Activated CD4-positive, alpha-beta memory T cell treated with anti-CD3 and anti-CD28 coated beads, Interleukin-2, amount 10 ng/mL, durations not matched to agents 7 days and 5 days (primary cell): ENCODE data around the gene ZNF296. TPM values are rescaled to one million over a fixed set of nuclear protein-coding genes. Genes with fewer than 3 reads are reported as not detected.
A peak's percentile ranks its signal among the peaks of the same experiment; 100 is the strongest.

Experiments
- CTCF ChIA-PET: fragments of 350-600 bp; sonication (Branson Sonifier 250); formaldehyde crosslinking; loops from one replicate; lab custom pipeline; 2021; ENCODE audit warnings: antibody characterized with exemption, inconsistent platforms; lab: Charles Lee
- POLR2A ChIA-PET: fragments of 350-600 bp; sonication (Branson Sonifier 250); formaldehyde crosslinking; loops from one replicate; lab custom pipeline; 2021; ENCODE audit warnings: antibody characterized with exemption; lab: Charles Lee
- DNase-seq: peaks from one replicate; pipeline ENCODE4 v3.0.0-alpha.2; 2020
- H3K27ac Mint-ChIP-seq: one replicate; pipeline ENCODE4 v1.8.0; 2021; ENCODE audit warnings: mild to moderate bottlenecking, mixed read lengths
- H3K27me3 Mint-ChIP-seq: one replicate; pipeline ENCODE4 v1.8.0; 2021; ENCODE audit warnings: mixed read lengths
- H3K36me3 Mint-ChIP-seq: one replicate; pipeline ENCODE4 v1.8.0; 2021; ENCODE audit warnings: low read depth, mixed read lengths
- H3K4me1 Mint-ChIP-seq: one replicate; pipeline ENCODE4 v1.8.0; 2021; ENCODE audit warnings: mixed read lengths
- H3K4me3 Mint-ChIP-seq: one replicate; pipeline ENCODE4 v1.8.0; 2021; ENCODE audit warnings: mild to moderate bottlenecking, mixed read lengths
- H3K9me3 Mint-ChIP-seq: one replicate; pipeline ENCODE4 v1.8.0; 2021; ENCODE audit warnings: mixed read lengths
- total RNA-seq, 2 experiments: library from RNA; stranded (reverse); gene quantifications; one replicate each; pipeline ENCODE4 v1.2.3, GENCODE V29; 2021

ZNF296 gene
- total RNA-seq, 2 experiments from 2014 or later: 5.4 to 5.9 TPM

GRCh38 chr19:45076851-45077730 is 813 bp upstream of the ZNF296 start:
- H3K27ac Mint-ChIP-seq: peak overlapping the region; percentile 72
- ChIA-PET CTCF (interaction anchor here (0.9 to 1.5 kb wide), 2 partner anchors 12 to 17 kb away, joined by 3 read pairs; no protein-coding TSS in a partner anchor), POLR2A (interaction anchor here (0.6 to 3.1 kb wide), 6 partner anchors 10 to 95 kb away, joined by 3 to 13 read pairs (median 3); partner anchors contain the start of genes CLASRP and PPP1R37)
- no peaks in the 10 kb centered on the region for H3K27me3 Mint-ChIP-seq
- H3K4me1 Mint-ChIP-seq: peaks cover 55% of the 10 kb centered on the region
- H3K36me3 Mint-ChIP-seq: peaks cover 16% of the 10 kb centered on the region
- DNase-seq: no peak
- peak overlapping the region; percentile 81 for H3K4me3 Mint-ChIP-seq
- no peaks in the 10 kb centered on the region for H3K9me3 Mint-ChIP-seq

DNA sequence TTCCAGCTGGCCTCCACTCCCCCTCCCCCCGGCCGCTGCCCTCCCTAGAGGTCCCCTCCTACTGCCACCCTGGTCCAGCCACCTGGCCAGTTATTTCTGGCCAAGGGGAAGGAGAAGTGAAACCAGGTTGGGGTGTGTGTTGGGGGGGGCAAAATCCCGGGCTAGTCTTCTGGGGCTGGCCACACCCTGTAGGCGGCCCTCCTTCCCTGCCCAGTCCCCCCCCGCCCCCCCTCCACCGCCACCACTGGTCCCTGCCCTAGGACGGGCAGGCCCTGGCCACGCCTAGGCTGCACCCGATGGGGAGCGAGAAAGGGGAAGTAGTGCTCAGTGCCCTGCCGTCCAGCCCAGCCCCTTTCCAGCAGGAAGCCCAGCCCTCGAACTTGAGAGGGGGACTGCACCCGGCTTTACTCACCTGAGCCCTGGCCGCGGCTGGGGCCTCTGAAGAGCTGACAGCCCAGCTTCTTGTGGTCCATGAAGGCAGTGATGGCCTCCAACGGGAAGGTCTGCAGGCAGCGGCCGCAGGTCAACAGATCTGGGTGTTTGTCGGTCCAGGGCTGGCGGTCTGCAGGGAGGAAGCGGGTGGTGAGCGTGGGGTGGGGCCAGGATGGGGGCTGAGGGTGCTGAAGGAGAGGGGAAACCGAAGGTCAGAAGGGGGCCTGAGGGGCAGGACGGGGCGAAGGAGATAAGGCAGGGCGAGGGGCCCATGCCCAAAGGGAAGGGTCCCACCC is 813 bp downstream of the ZNF296 start:
- DNase-seq: peak; percentile 68
- peak overlapping the region; percentile 79 for H3K27ac Mint-ChIP-seq
- H3K9me3 Mint-ChIP-seq: no peaks in the 10 kb centered on the region
- peaks cover 43% of the 10 kb centered on the region for H3K4me1 Mint-ChIP-seq
- H3K27me3 Mint-ChIP-seq: no peaks in the 10 kb centered on the region
- POLR2A ChIA-PET: interaction anchor here (0.6 to 3.1 kb wide), 5 partner anchors 11 to 104 kb away, joined by 3 to 13 read pairs (median 7); partner anchors contain the start of genes BLOC1S3, CLASRP and PPP1R37
- peaks cover 17% of the 10 kb centered on the region for H3K36me3 Mint-ChIP-seq
- CTCF ChIA-PET: interaction anchor here (0.9 to 1.6 kb wide), 2 partner anchors 16 to 17 kb away, joined by 3 to 5 read pairs; no protein-coding TSS in a partner anchor
- peak overlapping the region; percentile 81 for H3K4me3 Mint-ChIP-seq

DNA sequence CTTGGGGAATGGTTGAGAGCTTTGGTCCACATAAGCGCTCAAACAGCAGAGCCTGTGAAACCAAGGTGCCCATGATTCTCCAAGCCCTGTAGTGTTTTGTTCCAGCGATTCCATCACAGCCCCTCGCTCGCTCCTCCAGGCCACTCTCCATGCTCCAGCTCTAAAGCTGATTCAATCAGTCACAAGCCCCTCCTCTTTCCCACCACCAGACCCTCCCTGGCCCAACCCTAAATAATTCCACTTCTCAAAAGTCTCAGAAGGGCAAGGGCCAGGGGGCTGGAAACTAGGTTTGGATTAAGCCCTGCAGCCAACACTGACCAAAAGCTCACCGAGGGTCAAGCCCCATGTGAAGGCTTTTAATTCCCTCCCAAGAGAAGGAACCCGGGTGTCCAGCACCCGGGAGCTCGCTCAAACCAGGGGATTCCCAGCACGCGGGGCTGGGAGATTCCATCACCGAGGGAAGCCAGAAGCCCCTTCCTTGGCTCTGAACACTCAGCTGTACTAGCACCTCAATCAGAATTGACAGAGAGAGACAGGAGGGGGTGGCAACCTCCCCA is 1.5 kb downstream of the ZNF296 start:
- no peaks in the 10 kb centered on the region for H3K9me3 Mint-ChIP-seq
- H3K36me3 Mint-ChIP-seq: peaks cover 23% of the 10 kb centered on the region
- H3K4me3 Mint-ChIP-seq: peak overlapping the region; percentile 43
- ChIA-PET CTCF (interaction anchor here (0.9 to 1.6 kb wide), 4 partner anchors 15 to 17 kb away, joined by 3 to 5 read pairs (median 3); no protein-coding TSS in a partner anchor), POLR2A (interaction anchor here (0.6 to 3.1 kb wide), 6 partner anchors 10 to 104 kb away, joined by 3 to 13 read pairs (median 6); partner anchors contain the start of genes BLOC1S3, CLASRP and PPP1R37)
- no peak for DNase-seq
- peak overlapping the region; percentile 75 for H3K27ac Mint-ChIP-seq
- H3K4me1 Mint-ChIP-seq: peaks cover 37% of the 10 kb centered on the region
- H3K27me3 Mint-ChIP-seq: no peaks in the 10 kb centered on the region

- Mint-ChIP-seq H3K4me1 (peaks cover 18% of the 10 kb centered on the region), H3K4me3 (no peak overlapping the region), H3K27me3 (no peaks in the 10 kb centered on the region), H3K36me3 (peaks cover 24% of the 10 kb centered on the region), H3K9me3 (no peaks in the 10 kb centered on the region), H3K27ac (no peak overlapping the region)
- POLR2A ChIA-PET: interaction anchor here (0.8 to 1.8 kb wide), 5 partner anchors 19 to 92 kb away, joined by 3 to 7 read pairs (median 3); partner anchors contain the start of gene CLASRP
- DNase-seq: no peak
- CTCF ChIA-PET: interaction anchor here (1.3 kb wide), 1 partner anchor 12 kb away, joined by 4 read pairs; no protein-coding TSS in a partner anchor
These were observed 4.1 kb downstream of the ZNF296 start for GRCh38 chr19:45071969-45072790.

GRCh38 chr19:45071545-45071938 is 4.7 kb downstream of the ZNF296 start:
- no peak overlapping the region for H3K4me3 Mint-ChIP-seq
- CTCF ChIA-PET: no interaction called here
- POLR2A ChIA-PET: interaction anchor here (0.6 to 1.8 kb wide), 5 partner anchors 9 to 70 kb away, joined by 3 to 7 read pairs (median 3); partner anchors contain the start of gene CLASRP
- no peaks in the 10 kb centered on the region for H3K27me3 Mint-ChIP-seq
- H3K9me3 Mint-ChIP-seq: no peaks in the 10 kb centered on the region
- H3K27ac Mint-ChIP-seq: no peak overlapping the region
- DNase-seq: no peak
- peaks cover 28% of the 10 kb centered on the region for H3K36me3 Mint-ChIP-seq
- H3K4me1 Mint-ChIP-seq: peaks cover 12% of the 10 kb centered on the region

- H3K36me3 Mint-ChIP-seq: peaks cover 28% of the 10 kb centered on the region
- H3K27me3 Mint-ChIP-seq: no peaks in the 10 kb centered on the region
- no peak overlapping the region for H3K4me3 Mint-ChIP-seq
- no peak for DNase-seq
- no peak overlapping the region for H3K27ac Mint-ChIP-seq
- H3K9me3 Mint-ChIP-seq: no peaks in the 10 kb centered on the region
- ChIA-PET CTCF (no interaction called here), POLR2A (interaction anchor here (0.6 kb wide), 1 partner anchor 9 kb away, joined by 3 read pairs; no protein-coding TSS in a partner anchor)
- peaks cover 9% of the 10 kb centered on the region for H3K4me1 Mint-ChIP-seq
These were observed 5.3 kb downstream of the ZNF296 start for GRCh38 chr19:45070861-45071544.

GRCh38 chr19:45070214-45070613 is 6.1 kb downstream of the ZNF296 start:
- Mint-ChIP-seq H3K4me3 (no peak overlapping the region), H3K27ac (no peak overlapping the region), H3K36me3 (peaks cover 28% of the 10 kb centered on the region), H3K4me1 (peaks cover 7% of the 10 kb centered on the region), H3K27me3 (no peaks in the 10 kb centered on the region), H3K9me3 (no peaks in the 10 kb centered on the region)
- DNase-seq: no peak
- CTCF ChIA-PET: no interaction called here
- POLR2A ChIA-PET: no interaction called here

DNA sequence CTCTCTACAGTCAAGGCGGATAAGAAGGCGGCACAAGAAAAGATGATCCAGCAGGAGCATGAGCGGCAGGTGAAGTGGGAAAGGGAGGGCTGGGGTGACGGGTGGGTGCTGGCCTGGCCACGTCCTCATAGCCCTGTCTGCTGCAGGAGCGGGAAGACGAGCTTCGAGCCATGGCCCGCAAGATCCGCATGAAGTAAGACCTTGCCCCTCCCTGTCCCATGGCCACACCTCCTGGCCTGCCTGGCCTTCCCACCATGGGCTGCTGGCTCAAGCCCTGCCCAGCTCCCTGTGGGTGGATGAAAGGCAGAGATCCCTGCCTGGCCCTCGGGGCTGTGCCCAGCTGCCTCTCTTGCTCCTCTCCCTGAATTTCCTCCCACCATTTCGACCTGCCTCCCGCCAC is 7.2 kb downstream of the ZNF296 start:
- Mint-ChIP-seq H3K4me3 (no peak overlapping the region), H3K27ac (no peak overlapping the region), H3K9me3 (no peaks in the 10 kb centered on the region), H3K36me3 (peaks cover 30% of the 10 kb centered on the region), H3K4me1 (peaks cover 2% of the 10 kb centered on the region), H3K27me3 (no peaks in the 10 kb centered on the region)
- no peak for DNase-seq
- POLR2A ChIA-PET: no interaction called here
- CTCF ChIA-PET: no interaction called here

GRCh38 chr19:45068041-45068440 is 8.2 kb downstream of the ZNF296 start:
- ChIA-PET POLR2A (no interaction called here), CTCF (no interaction called here)
- no peaks in the 10 kb centered on the region for H3K27me3 Mint-ChIP-seq

GRCh38 chr19:45066921-45067661 is 9.2 kb downstream of the ZNF296 start:
- DNase-seq: no peak
- H3K27ac Mint-ChIP-seq: no peak overlapping the region
- no peaks in the 10 kb centered on the region for H3K9me3 Mint-ChIP-seq
- no peaks in the 10 kb centered on the region for H3K4me1 Mint-ChIP-seq
- ChIA-PET CTCF (no interaction called here), POLR2A (interaction anchor here (1.5 kb wide), 1 partner anchor 10 kb away, joined by 3 read pairs; no protein-coding TSS in a partner anchor)
- no peaks in the 10 kb centered on the region for H3K27me3 Mint-ChIP-seq
- H3K4me3 Mint-ChIP-seq: no peak overlapping the region
- H3K36me3 Mint-ChIP-seq: peaks cover 37% of the 10 kb centered on the region

More at GRCh38 chr19:45068041-45068440, 8.2 kb downstream of the ZNF296 start:
- no peak overlapping the region for H3K27ac Mint-ChIP-seq
- no peak overlapping the region for H3K4me3 Mint-ChIP-seq
- peaks cover 2% of the 10 kb centered on the region for H3K4me1 Mint-ChIP-seq
- no peaks in the 10 kb centered on the region for H3K9me3 Mint-ChIP-seq
- H3K36me3 Mint-ChIP-seq: peaks cover 33% of the 10 kb centered on the region
- no peak for DNase-seq
